Activated CD8-positive, alpha-beta memory T cell treated with anti-CD3 and anti-CD28 coated beads for 48 hours (primary cell): ENCODE measurements around the gene RETN.
A peak's percentile ranks its signal among the peaks of the same experiment; 100 is the strongest.

Experiments
- DNase-seq, 3 experiments: peaks; one replicate each; pipeline ENCODE4 v3.0.0-alpha.2; 2020; ENCODE audit warnings: low read depth in 2 of 3, low spot score in 2 of 3

The RETN gene

GRCh38 chr19:7705387-7706187, 36.7 kb downstream of the RETN start:
- peak; percentile 30 to 57 (median 50) for DNase-seq

- no peak for DNase-seq
Observed at GRCh38 chr19:7706188-7706954, 37.5 kb downstream of the RETN start.

GRCh38 chr19:7706955-7707456, 38.2 kb downstream of the RETN start:
- DNase-seq = no peak

DNA sequence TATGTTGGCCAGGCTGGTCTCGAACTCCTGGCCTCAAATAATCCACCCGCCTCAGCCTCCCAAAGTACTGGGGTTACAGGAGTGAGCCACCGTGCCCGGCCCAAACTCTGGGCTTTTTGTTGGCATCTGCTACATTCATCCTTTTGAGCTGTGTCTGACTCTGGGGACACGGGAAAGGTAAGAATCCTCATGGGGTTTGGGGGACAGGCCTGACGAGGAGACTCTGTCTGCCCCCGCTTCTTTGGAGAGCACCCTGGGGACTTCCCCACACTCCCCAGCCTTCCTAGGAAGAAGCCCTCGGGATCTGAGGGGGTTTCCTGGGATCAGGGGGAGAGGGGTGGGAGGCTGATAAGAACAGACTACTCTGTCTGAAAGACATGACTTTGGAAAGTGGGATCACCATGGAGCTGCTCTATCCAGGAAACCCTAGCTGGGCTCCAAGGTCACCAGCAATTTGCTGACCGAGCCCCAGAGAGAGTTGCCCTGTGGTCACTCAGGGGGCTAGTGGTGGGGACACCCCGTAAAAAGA, 41.1 kb downstream of the RETN start:
- DNase-seq = no peak

GRCh38 chr19:7710616-7711015, 41.8 kb downstream of the RETN start:
- DNase-seq = no peak

- no peak for DNase-seq
Observed at GRCh38 chr19:7715671-7716070, 46.8 kb downstream of the RETN start.

DNA sequence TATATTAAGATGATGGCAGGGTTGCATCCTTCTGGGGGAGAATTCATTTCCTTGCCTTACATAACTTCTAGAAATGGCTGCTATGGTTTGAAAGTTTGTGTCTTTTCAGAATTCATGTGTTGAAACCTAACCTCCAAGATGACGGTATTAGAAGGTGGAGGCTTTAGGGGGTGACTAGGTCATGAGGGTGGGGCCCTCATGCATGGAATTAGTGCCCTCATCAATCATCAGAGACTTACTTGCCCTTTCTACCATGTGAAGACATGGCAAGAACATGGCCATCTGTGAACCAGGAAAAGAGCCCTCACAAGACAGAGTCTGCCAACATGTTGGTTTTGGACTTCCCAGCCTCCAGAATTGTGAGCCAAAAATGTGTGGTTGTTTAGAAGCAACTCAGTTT, 47.9 kb downstream of the RETN start:
- DNase-seq = no peak

- DNase-seq = no peak
Observed at GRCh38 chr19:7718668-7719067, 49.8 kb downstream of the RETN start.
